Measurements from ENCODE around the gene ERBB2.
"Not testable (repeated sequence)": the region's sequence is repeated elsewhere in the genome, so short reads cannot be mapped to it uniquely, and the experiment has no call there.

ERBB2 gene

GRCh38 chr17:39701784-39702422, 2.0 kb downstream of the ERBB2 start:
- no peak for DNase-seq
- no peak for ATAC-seq
- Mint-ChIP-seq H3K9me3 (no peaks in the 10 kb centered on the region), H3K4me1 (peaks cover 13% of the 10 kb centered on the region), H3K4me3 (no peak overlapping the region), H3K36me3 (ENCODE audit: low read depth) (no peaks in the 10 kb centered on the region), H3K27me3 (peaks cover 37% of the 10 kb centered on the region), H3K27ac (no peak overlapping the region)

DNA sequence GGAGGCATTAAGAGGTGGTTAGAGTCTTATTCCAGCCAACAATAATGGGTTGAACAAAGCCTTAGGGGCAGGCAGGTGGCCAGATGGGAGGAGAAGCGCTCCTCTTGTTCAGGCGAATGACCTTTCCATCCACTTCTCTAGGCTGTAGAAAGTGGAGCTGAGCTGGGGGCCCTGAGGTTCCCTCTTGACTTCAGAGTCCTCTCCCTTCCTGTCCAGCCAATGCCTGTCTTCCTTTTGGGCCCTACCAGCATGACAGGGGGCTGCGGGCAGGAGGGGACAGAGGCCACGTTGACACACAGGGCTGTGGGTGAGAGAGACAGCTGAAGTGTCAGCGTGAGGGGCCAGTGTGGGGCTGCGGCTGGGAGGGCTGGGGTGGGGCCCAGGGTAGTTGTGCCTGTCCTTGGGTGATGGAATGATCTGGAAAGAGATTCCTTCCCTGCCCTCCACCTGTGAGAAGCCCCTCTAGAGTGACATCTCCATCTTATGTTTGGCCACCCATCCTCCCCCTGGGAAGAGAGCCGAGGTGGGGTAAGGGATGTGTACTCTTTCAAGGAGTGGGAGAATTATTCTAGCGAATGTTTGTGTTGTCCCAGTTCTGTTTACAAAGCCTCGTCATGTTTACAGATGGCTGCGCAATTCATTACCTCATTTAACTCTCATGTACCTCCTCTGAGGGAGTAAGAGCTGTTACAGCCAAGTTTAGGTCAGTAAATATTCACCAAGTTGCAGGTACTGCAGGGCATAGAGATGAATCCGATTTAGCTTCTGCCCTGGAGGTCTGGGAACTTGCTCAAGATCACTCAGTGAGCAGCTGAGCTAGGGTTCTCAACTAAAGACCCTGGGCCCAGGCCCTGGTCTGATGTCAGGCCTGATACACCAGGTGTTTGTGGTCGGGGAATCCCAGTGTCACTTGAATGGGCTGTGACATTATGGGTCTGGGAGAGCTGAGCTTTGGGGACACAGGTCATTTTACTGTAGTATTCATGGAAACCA, 3.3 kb downstream of the ERBB2 start:
- Mint-ChIP-seq H3K27me3 (peaks cover 34% of the 10 kb centered on the region), H3K36me3 (ENCODE audit: low read depth) (no peaks in the 10 kb centered on the region), H3K9me3 (no peaks in the 10 kb centered on the region), H3K27ac (no peak overlapping the region), H3K4me3 (no peak overlapping the region), H3K4me1 (peaks cover 18% of the 10 kb centered on the region)
- no peak for DNase-seq
- peak; percentile 58 for ATAC-seq

- peaks cover 27% of the 10 kb centered on the region for H3K27me3 Mint-ChIP-seq
- no peak overlapping the region for H3K4me3 Mint-ChIP-seq
- no peak for ATAC-seq
- no peaks in the 10 kb centered on the region for H3K36me3 Mint-ChIP-seq (ENCODE audit: low read depth)
- no peaks in the 10 kb centered on the region for H3K9me3 Mint-ChIP-seq
- no peak overlapping the region for H3K27ac Mint-ChIP-seq
- no peak for DNase-seq
- peaks cover 18% of the 10 kb centered on the region for H3K4me1 Mint-ChIP-seq
Observed at GRCh38 chr17:39703913-39704312, 4.0 kb downstream of the ERBB2 start.

DNA sequence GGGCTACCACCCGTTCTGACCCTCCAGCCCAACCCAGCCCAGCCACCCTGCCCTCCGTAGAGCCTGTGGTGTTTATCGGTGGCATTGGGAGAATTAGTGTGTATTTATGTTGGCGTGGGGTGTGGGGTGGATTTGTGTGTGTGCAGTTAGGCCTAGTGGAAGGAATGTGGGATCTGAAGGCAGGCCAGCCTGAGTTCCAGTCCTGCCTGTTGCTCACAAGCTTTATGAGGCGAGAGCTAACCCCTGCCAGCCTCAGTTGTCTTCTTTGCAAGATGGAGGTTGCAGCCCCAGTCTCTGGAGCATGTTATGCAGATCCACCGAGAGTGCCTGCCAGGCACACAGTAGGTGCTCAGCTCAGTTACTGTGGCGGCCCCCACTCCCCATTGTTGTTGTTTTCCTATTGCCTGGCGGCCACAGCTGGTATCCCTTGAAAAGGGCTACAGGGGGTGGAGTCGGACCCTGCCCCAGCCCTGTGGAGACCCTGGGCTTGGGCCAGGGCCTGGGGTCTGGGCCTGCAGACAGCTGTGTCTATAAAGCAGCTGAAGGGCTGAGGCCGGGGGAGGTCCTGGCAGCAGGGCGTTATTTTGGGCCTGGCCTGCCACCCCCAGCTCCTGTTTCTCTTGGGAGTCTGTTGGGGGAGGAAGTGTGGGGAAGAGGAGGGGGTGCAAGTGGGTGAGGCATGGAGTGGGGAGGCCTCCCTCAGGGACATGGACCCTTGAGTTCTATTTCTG, 5.1 kb downstream of the ERBB2 start:
- Mint-ChIP-seq H3K27me3 (peaks cover 18% of the 10 kb centered on the region), H3K9me3 (no peaks in the 10 kb centered on the region), H3K36me3 (ENCODE audit: low read depth) (no peaks in the 10 kb centered on the region), H3K27ac (no peak overlapping the region), H3K4me1 (peaks cover 13% of the 10 kb centered on the region), H3K4me3 (no peak overlapping the region)
- ATAC-seq (peak; percentile 20), DNase-seq (no peak)

GRCh38 chr17:39705786-39706348, 6.0 kb downstream of the ERBB2 start:
- Mint-ChIP-seq H3K9me3 (no peaks in the 10 kb centered on the region), H3K4me1 (peaks cover 13% of the 10 kb centered on the region), H3K27ac (no peak overlapping the region), H3K27me3 (peaks cover 13% of the 10 kb centered on the region), H3K4me3 (no peak overlapping the region), H3K36me3 (ENCODE audit: low read depth) (no peaks in the 10 kb centered on the region)
- ATAC-seq (no peak), DNase-seq (no peak)

DNA sequence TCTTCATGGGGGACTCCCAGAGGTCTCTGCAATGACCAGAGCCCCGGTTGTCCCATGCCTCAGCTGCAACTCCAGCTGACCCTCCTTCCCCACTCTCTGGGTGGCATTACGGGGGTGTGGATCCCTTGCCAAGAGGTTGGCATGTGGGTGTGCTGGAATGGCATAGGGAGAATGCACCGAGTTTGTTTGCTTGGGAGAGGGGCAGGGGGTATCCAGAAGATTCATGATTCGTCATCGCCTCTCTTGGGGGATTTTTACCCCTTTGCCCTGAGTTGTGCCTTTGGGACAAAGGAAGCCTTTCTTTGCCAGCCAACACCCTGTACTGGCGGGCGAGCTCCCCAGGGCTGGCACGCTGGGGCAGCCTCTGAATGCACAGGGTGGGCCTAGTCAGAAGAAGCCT, 6.5 kb downstream of the ERBB2 start:
- peaks cover 13% of the 10 kb centered on the region for H3K4me1 Mint-ChIP-seq
- peaks cover 7% of the 10 kb centered on the region for H3K27me3 Mint-ChIP-seq
- H3K36me3 Mint-ChIP-seq (ENCODE audit: low read depth) = no peaks in the 10 kb centered on the region
- no peaks in the 10 kb centered on the region for H3K9me3 Mint-ChIP-seq
- H3K4me3 Mint-ChIP-seq = no peak overlapping the region
- no peak overlapping the region for H3K27ac Mint-ChIP-seq
- ATAC-seq (no peak), DNase-seq (no peak)

DNA sequence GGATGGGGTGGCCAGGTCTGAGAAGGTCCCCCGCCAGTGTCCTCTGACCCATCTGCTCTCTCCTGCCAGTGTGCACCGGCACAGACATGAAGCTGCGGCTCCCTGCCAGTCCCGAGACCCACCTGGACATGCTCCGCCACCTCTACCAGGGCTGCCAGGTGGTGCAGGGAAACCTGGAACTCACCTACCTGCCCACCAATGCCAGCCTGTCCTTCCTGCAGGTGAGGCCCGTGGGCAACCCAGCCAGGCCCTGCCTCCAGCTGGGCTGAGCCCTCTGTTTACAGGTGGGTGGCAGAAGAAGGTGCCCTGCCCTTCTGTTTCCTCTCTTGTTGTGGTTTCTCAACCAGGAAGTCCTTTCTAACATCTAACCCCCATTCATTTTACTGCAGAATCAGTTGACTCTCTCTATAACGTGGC, 7.1 kb downstream of the ERBB2 start:
- no peak for ATAC-seq
- no peaks in the 10 kb centered on the region for H3K36me3 Mint-ChIP-seq (ENCODE audit: low read depth)
- H3K27ac Mint-ChIP-seq = no peak overlapping the region
- H3K27me3 Mint-ChIP-seq = peaks cover 3% of the 10 kb centered on the region
- DNase-seq = no peak
- H3K4me3 Mint-ChIP-seq = no peak overlapping the region
- peaks cover 13% of the 10 kb centered on the region for H3K4me1 Mint-ChIP-seq
- no peaks in the 10 kb centered on the region for H3K9me3 Mint-ChIP-seq

GRCh38 chr17:39709319-39709997, 9.6 kb downstream of the ERBB2 start:
- H3K36me3 Mint-ChIP-seq (ENCODE audit: low read depth) = no peaks in the 10 kb centered on the region
- H3K9me3 Mint-ChIP-seq = no peaks in the 10 kb centered on the region
- ATAC-seq = no peak
- H3K4me1 Mint-ChIP-seq = peaks cover 8% of the 10 kb centered on the region
- no peak overlapping the region for H3K27ac Mint-ChIP-seq
- H3K27me3 Mint-ChIP-seq = no peaks in the 10 kb centered on the region
- H3K4me3 Mint-ChIP-seq = no peak overlapping the region
- no peak for DNase-seq

GRCh38 chr17:39709998-39710964, 10.4 kb downstream of the ERBB2 start:
- Mint-ChIP-seq H3K9me3 (no peaks in the 10 kb centered on the region), H3K4me3 (no peak overlapping the region), H3K36me3 (ENCODE audit: low read depth) (no peaks in the 10 kb centered on the region), H3K27ac (no peak overlapping the region), H3K4me1 (peaks cover 8% of the 10 kb centered on the region), H3K27me3 (no peaks in the 10 kb centered on the region)
- DNase-seq = no peak
- ATAC-seq = no peak

DNA sequence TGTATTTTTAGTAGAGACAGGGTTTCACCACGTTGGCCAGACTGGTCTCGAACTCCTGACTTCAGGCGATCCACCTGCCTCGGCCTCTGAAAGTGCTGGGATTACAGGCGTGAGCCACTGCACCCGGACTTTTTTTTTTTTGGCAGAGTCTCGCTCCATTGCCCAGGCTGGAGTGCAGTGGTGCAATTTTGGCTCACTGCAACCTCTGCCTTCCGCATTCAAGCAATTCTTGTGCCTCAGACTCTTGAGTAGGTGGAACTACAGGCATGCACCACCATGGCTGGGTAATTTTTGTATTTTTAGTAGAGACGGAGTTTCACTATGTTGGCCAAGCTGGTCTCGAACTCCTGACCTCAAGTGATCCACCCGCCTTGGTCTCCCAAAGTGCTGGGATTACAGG, 11.2 kb downstream of the ERBB2 start:
- DNase-seq; H3K4me1 Mint-ChIP-seq; H3K27me3 Mint-ChIP-seq; H3K9me3 Mint-ChIP-seq; H3K27ac Mint-ChIP-seq; H3K4me3 Mint-ChIP-seq; H3K36me3 Mint-ChIP-seq (ENCODE audit: low read depth); ATAC-seq: not testable (repeated sequence)

- no peak for DNase-seq
- ATAC-seq = no peak
- Mint-ChIP-seq H3K27me3 (no peaks in the 10 kb centered on the region), H3K9me3 (no peaks in the 10 kb centered on the region), H3K27ac (no peak overlapping the region), H3K4me1 (peaks cover 6% of the 10 kb centered on the region), H3K4me3 (no peak overlapping the region), H3K36me3 (ENCODE audit: low read depth) (no peaks in the 10 kb centered on the region)
Observed at GRCh38 chr17:39711851-39712250, 12.0 kb downstream of the ERBB2 start.

DNA sequence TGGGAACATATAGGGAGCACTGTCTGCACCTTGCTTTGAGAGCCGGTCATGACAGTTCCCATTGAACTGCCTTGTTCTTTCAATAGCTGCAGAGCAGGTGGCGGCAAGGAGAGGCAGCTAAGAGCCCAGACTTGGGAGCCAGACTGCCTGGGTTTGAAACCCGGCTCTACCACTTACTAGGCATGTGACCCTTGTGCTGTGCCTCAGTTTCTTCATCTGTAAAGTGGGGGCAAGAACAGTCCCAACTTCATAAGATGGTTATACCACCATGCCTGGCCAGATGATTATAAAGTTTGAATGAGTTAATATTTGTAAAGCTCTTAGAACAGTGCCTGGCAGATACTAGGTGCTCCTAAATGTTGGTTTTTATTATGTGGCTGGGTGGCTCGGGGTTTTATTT, 14.4 kb downstream of the ERBB2 start:
- no peaks in the 10 kb centered on the region for H3K36me3 Mint-ChIP-seq (ENCODE audit: low read depth)
- no peak overlapping the region for H3K27ac Mint-ChIP-seq
- no peaks in the 10 kb centered on the region for H3K27me3 Mint-ChIP-seq
- DNase-seq (no peak), ATAC-seq (no peak)
- no peak overlapping the region for H3K4me3 Mint-ChIP-seq
- H3K9me3 Mint-ChIP-seq = no peaks in the 10 kb centered on the region
- no peaks in the 10 kb centered on the region for H3K4me1 Mint-ChIP-seq

- H3K36me3 Mint-ChIP-seq (ENCODE audit: low read depth) = no peaks in the 10 kb centered on the region
- no peaks in the 10 kb centered on the region for H3K9me3 Mint-ChIP-seq
- H3K27ac Mint-ChIP-seq = no peak overlapping the region
- no peak overlapping the region for H3K4me3 Mint-ChIP-seq
- H3K27me3 Mint-ChIP-seq = no peaks in the 10 kb centered on the region
- ATAC-seq (no peak), DNase-seq (no peak)
- no peaks in the 10 kb centered on the region for H3K4me1 Mint-ChIP-seq
Observed at GRCh38 chr17:39715375-39716072, 15.7 kb downstream of the ERBB2 start.
